Panc1 (cell line): ENCODE results near the gene GUCY1A2. TPM values are rescaled to one million over a fixed set of nuclear protein-coding genes. Genes with fewer than 3 reads are reported as not detected.

Experiments
- ATAC-seq: fragments of 200-7000 bp; cut with Tn5 transposase; 2 replicates; pipeline ENCODE4 v1.9.1; 2020; ENCODE audit warnings: mild to moderate bottlenecking, moderate library complexity
- BruUV-seq: library from RNA; stranded (reverse); fragments of 400-500 nt; replicated peaks from 2 replicates; lab custom pipeline; 2021; lab: Mats Ljungman, UMichigan
- CTCF ChIA-PET: fragments of 300-600 bp; sonication (Branson Sonifier 250); formaldehyde crosslinking; loops from one replicate; lab custom pipeline; 2022; ENCODE audit warnings: antibody characterized with exemption; lab: Charles Lee
- POLR2A ChIA-PET: fragments of 300-600 bp; sonication (Branson Sonifier 250); formaldehyde crosslinking; loops from one replicate; lab custom pipeline; 2022; ENCODE audit warnings: antibody characterized with exemption; lab: Charles Lee
- DNase-seq: peaks from one replicate; pipeline ENCODE4 v3.0.0-alpha.2; 2010; ENCODE audit warnings: low read depth, low spot score
- H3K27ac ChIP-seq: 2 replicates; pipeline ENCODE4 v1.5.1; 2011; ENCODE audit warnings: mild to moderate bottlenecking, low read length, inconsistent platforms
- H3K27me3 ChIP-seq: fragments of 200-500 bp; sonication (Bioruptor generic); 2 replicates; pipeline ENCODE4 v1.6.0; 2014; ENCODE audit warnings: low read length, inconsistent platforms; ENCODE audit not compliant: control insufficient read depth, insufficient read depth
- H3K36me3 ChIP-seq: fragments of 200-500 bp; sonication (Bioruptor generic); 2 replicates; pipeline ENCODE4 v1.5.1; 2014; ENCODE audit warnings: inconsistent platforms, mild to moderate bottlenecking, low read length, moderate library complexity; ENCODE audit not compliant: control insufficient read depth, insufficient read depth
- H3K4me1 ChIP-seq: 2 replicates; pipeline ENCODE4 v1.5.1; 2011; ENCODE audit warnings: inconsistent platforms, mild to moderate bottlenecking, low read length, moderate library complexity; ENCODE audit not compliant: control insufficient read depth, insufficient read depth
- H3K4me3 ChIP-seq, 2 experiments: 2 replicates each; pipeline ENCODE4 v1.5.1; 2011 to 2012; ENCODE audit warnings: low read depth in 2 of 2, low read length in 2 of 2, mild to moderate bottlenecking in 2 of 2, inconsistent platforms in 1 of 2, moderate library complexity in 1 of 2
- H3K9me3 ChIP-seq: fragments of 200-500 bp; sonication (Bioruptor generic); 2 replicates; pipeline ENCODE4 v1.5.1; 2014; ENCODE audit warnings: low read depth, mild to moderate bottlenecking, inconsistent platforms, low read length, moderate library complexity; ENCODE audit not compliant: control insufficient read depth, insufficient read depth
- POLR2AphosphoS5 ChIP-seq: IDR thresholded peaks from 2 replicates; pipeline ENCODE4 v1.6.1; 2012; ENCODE audit warnings: mild to moderate bottlenecking, low read depth, low read length, moderate library complexity
- SIN3A ChIP-seq: IDR thresholded peaks from 2 replicates; pipeline ENCODE4 v1.6.1; 2012; ENCODE audit warnings: low read depth, mild to moderate bottlenecking, low read length, moderate library complexity, borderline replicate concordance; ENCODE audit not compliant: insufficient read depth
- TCF7L2 ChIP-seq: IDR thresholded peaks from 2 replicates; pipeline ENCODE4 v1.6.1; 2011; ENCODE audit warnings: mild to moderate bottlenecking, low read depth, low read length, inconsistent platforms
- in situ Hi-C: cut with HindIII; loops from 2 replicates; pipeline ENCODE4 v1.10.0; 2016; ENCODE audit warnings: low sequenced_read_pairs, low pct_unique_long_range_greater_than_20kb
- intact Hi-C: fragments of 100-400 bp; cut with micrococcal nuclease; formaldehyde crosslinking; loops from one replicate; pipeline ENCODE4 v1.10.0; 2022; ENCODE audit not compliant: unreplicated experiment
- total RNA-seq: library from RNA; stranded (reverse); gene quantifications from one replicate; pipeline ENCODE4 v1.2.1, GENCODE V29; 2021; ENCODE audit not compliant: unreplicated experiment
- TF ChIP-seq, protein P1 (sequence below): fragments of 450-650 bp; IDR thresholded peaks from 2 replicates; pipeline ENCODE4 v1.5.1; 2017; ENCODE audit warnings: mild to moderate bottlenecking
- TF ChIP-seq, protein P2 (sequence below), 2 experiments: IDR thresholded peaks; 2 replicates each; pipeline ENCODE4 v1.6.1; 2011 to 2012; ENCODE audit warnings: low read depth in 2 of 2, control low read depth in 1 of 2, low read length in 1 of 2, mild to moderate bottlenecking in 1 of 2, moderate library complexity in 1 of 2; ENCODE audit not compliant: insufficient read depth in 1 of 2

GUCY1A2 gene
- total RNA-seq, 1 experiment from 2014 or later = 1.9 TPM

DNA sequence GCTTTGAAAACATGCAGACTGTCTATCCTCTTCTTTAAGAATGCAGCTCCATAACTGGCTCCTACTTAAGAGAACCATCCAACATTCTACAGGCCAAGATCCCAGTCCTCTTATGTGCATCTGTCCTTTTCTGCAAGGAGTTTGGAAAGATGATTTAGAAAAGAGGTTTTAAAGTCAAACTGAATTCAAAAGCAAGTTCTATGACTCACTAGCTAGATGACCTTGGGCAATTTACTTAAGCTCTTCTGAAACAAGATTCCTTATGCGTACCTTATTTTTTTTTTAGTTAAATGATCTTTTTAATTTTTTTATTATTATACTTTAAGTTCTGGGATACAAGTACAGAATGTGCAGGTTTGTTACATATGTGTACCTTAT is 29.2 kb downstream of the GUCY1A2 start:
- no peaks in the 10 kb centered on the region for H3K36me3 ChIP-seq
- H3K4me1 ChIP-seq = no peaks in the 10 kb centered on the region
- no peaks in the 10 kb centered on the region for H3K27me3 ChIP-seq
- H3K9me3 ChIP-seq = no peaks in the 10 kb centered on the region
- CTCF ChIA-PET = no interaction called here
- TF ChIP-seq SIN3A (no peak), POLR2AphosphoS5 (no peak), TCF7L2 (no peak)
- TF ChIP-seq, protein P1, sequence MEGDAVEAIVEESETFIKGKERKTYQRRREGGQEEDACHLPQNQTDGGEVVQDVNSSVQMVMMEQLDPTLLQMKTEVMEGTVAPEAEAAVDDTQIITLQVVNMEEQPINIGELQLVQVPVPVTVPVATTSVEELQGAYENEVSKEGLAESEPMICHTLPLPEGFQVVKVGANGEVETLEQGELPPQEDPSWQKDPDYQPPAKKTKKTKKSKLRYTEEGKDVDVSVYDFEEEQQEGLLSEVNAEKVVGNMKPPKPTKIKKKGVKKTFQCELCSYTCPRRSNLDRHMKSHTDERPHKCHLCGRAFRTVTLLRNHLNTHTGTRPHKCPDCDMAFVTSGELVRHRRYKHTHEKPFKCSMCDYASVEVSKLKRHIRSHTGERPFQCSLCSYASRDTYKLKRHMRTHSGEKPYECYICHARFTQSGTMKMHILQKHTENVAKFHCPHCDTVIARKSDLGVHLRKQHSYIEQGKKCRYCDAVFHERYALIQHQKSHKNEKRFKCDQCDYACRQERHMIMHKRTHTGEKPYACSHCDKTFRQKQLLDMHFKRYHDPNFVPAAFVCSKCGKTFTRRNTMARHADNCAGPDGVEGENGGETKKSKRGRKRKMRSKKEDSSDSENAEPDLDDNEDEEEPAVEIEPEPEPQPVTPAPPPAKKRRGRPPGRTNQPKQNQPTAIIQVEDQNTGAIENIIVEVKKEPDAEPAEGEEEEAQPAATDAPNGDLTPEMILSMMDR = no peak
- TF ChIP-seq, protein P2, sequence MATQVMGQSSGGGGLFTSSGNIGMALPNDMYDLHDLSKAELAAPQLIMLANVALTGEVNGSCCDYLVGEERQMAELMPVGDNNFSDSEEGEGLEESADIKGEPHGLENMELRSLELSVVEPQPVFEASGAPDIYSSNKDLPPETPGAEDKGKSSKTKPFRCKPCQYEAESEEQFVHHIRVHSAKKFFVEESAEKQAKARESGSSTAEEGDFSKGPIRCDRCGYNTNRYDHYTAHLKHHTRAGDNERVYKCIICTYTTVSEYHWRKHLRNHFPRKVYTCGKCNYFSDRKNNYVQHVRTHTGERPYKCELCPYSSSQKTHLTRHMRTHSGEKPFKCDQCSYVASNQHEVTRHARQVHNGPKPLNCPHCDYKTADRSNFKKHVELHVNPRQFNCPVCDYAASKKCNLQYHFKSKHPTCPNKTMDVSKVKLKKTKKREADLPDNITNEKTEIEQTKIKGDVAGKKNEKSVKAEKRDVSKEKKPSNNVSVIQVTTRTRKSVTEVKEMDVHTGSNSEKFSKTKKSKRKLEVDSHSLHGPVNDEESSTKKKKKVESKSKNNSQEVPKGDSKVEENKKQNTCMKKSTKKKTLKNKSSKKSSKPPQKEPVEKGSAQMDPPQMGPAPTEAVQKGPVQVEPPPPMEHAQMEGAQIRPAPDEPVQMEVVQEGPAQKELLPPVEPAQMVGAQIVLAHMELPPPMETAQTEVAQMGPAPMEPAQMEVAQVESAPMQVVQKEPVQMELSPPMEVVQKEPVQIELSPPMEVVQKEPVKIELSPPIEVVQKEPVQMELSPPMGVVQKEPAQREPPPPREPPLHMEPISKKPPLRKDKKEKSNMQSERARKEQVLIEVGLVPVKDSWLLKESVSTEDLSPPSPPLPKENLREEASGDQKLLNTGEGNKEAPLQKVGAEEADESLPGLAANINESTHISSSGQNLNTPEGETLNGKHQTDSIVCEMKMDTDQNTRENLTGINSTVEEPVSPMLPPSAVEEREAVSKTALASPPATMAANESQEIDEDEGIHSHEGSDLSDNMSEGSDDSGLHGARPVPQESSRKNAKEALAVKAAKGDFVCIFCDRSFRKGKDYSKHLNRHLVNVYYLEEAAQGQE (IDR thresholded peaks at IDR 0.05; ENCODE audit: insufficient read depth in 1 of 2, low read depth in 2 of 2, low read length in 1 of 2) = no peak
- no TSS peak for BruUV-seq
- in situ Hi-C loops = no loop called here
- H3K27ac ChIP-seq = no peak overlapping the region
- intact Hi-C loops = no loop called here
- no peak overlapping the region for H3K4me3 ChIP-seq
- ATAC-seq (no peak), DNase-seq (no peak)
- POLR2A ChIA-PET = no interaction called here

DNA sequence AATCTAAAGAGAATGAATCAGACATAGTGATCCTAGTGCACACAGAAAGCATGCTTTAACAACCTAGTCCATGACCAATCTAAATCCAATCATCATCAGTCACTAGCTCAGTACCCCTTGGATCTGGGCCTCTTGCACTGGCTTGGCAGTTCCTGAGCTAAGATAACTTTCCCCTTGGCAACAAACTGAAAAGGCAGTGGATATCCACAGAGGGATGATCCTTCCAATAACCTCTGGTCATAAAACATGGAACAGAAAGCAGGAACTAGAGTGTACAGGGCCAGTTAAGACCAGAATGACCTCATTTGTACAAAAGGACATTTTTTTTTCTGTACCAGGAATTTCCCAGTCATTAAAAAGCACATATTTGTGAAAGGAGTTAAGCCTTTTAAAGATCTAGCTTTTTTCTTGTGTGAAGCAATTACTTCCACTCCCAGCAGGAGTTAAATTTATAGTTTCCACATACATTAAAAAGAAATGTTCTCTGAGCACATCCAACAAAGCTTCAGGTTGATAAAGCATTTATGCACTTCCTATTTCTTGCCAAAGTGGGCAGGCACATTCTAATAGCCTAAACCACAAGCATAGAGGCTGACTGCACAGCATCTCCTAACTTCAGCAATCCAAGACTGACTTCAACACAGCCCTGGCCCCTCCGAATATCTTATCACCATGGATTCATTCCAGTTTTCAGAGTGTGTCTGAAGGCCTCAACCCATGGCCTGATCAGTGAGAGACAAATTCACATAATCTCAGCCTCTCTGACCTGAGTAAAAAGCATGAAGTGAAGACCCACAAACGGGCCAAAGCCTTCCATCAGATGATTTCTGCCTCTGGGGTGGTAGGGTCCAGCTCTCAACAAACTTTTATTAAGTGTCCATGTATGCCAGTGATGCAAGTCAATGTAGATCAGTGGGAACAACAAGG is 29.9 kb downstream of the GUCY1A2 start:
- intact Hi-C loops = no loop called here
- Histone ChIP-seq H3K9me3 (no peaks in the 10 kb centered on the region), H3K27me3 (no peaks in the 10 kb centered on the region), H3K4me3 (no peak overlapping the region), H3K27ac (no peak overlapping the region), H3K36me3 (no peaks in the 10 kb centered on the region), H3K4me1 (no peaks in the 10 kb centered on the region)
- no TSS peak for BruUV-seq
- ATAC-seq = no peak
- in situ Hi-C loops = no loop called here
- ChIA-PET POLR2A (no interaction called here), CTCF (no interaction called here)
- DNase-seq = no peak
- TF ChIP-seq, protein P2 (IDR thresholded peaks at IDR 0.05; ENCODE audit: insufficient read depth in 1 of 2, low read depth in 2 of 2, low read length in 1 of 2) = no peak
- TF ChIP-seq POLR2AphosphoS5 (no peak), SIN3A (no peak), TCF7L2 (no peak)
- TF ChIP-seq, protein P1 = no peak
